Right lobe of liver (tissue), 4 donors: ENCODE data around the gene RBM47.

Source experiments
- CTCF ChIP-seq, 4 donors: fragments of 200-600 bp in 3 of 4; fragments of 450-650 bp in 1 of 4; IDR thresholded peaks; one replicate each; pipeline versions ENCODE4 v1.5.1 to v1.8.0; 2016 to 2022; ENCODE audit warnings: antibody characterized with exemption in 4 of 4, mild to moderate bottlenecking in 2 of 4
- POLR2A ChIP-seq: fragments of 450-650 bp; IDR thresholded peaks from one replicate; pipeline ENCODE4 v1.6.1; 2017; ENCODE audit warnings: antibody characterized with exemption, mild to moderate bottlenecking
- donor health status: DM: no; HTN: no; CAD: no.
- donor health status: DM: no; HTN: no; CAD: no.
- donor health status: DM: no; HTN: yes; CAD: no.

GRCh38 chr4:40418430-40419230, 211.0 kb downstream of the RBM47 start:
- TF ChIP-seq CTCF (IDR thresholded peaks at IDR 0.05) (no peak), POLR2A (no peak)
